ENCODE measurements around the gene ZDHHC22. TPM values are rescaled to one million over a fixed set of nuclear protein-coding genes. Genes with fewer than 3 reads are reported as not detected.

ZDHHC22 gene
- total RNA-seq, 1 donor, result not detected

- H3K36me3 ChIP-seq (ENCODE audit: insufficient read depth, low read length), result no peaks in the 10 kb centered on the region
- no peak overlapping the region for H3K4me3 ChIP-seq (ENCODE audit: insufficient read depth, low read length)
- no peak overlapping the region for H3K27ac ChIP-seq (ENCODE audit: low read depth, low read length)
- TF ChIP-seq CTCF (IDR thresholded peaks at IDR 0.05; ENCODE audit: extremely low read depth, low read depth, low read length), result no peak
- H2AFZ ChIP-seq (ENCODE audit: low read length), result no peak overlapping the region
- no peaks in the 10 kb centered on the region for H3K79me2 ChIP-seq (ENCODE audit: insufficient read depth, low read length)
- no peaks in the 10 kb centered on the region for H3K9me3 ChIP-seq (ENCODE audit: low read depth, low read length)
- no peaks in the 10 kb centered on the region for H4K20me1 ChIP-seq (ENCODE audit: insufficient read depth, low read length)
- peaks cover 25% of the 10 kb centered on the region for H3K27me3 ChIP-seq (ENCODE audit: insufficient read depth, low read length)
- H3K4me1 ChIP-seq (ENCODE audit: insufficient read depth, low read length), result no peaks in the 10 kb centered on the region
- no peak overlapping the region for H3K4me2 ChIP-seq (ENCODE audit: insufficient read depth, low read length)
- DNase-seq (ENCODE audit: insufficient read length, low spot score, missing footprints), result no peak
These were observed 42.3 kb upstream of the ZDHHC22 start for GRCh38 chr14:77183896-77184295.

- no peaks in the 10 kb centered on the region for H4K20me1 ChIP-seq (ENCODE audit: insufficient read depth, low read length)
- no peaks in the 10 kb centered on the region for H3K79me2 ChIP-seq (ENCODE audit: insufficient read depth, low read length)
- H3K9me3 ChIP-seq (ENCODE audit: low read depth, low read length), result no peaks in the 10 kb centered on the region
- no peak for TF ChIP-seq CTCF (IDR thresholded peaks at IDR 0.05; ENCODE audit: extremely low read depth, low read depth, low read length)
- no peak for DNase-seq (ENCODE audit: insufficient read length, low spot score, missing footprints)
- H3K36me3 ChIP-seq (ENCODE audit: insufficient read depth, low read length), result no peaks in the 10 kb centered on the region
- peaks cover 21% of the 10 kb centered on the region for H3K27me3 ChIP-seq (ENCODE audit: insufficient read depth, low read length)
- no peak within 1 kb of the TSS for H2AFZ ChIP-seq (ENCODE audit: low read length)
- H3K4me3 ChIP-seq (ENCODE audit: insufficient read depth, low read length), result no peak within 1 kb of the TSS
- H3K4me1 ChIP-seq (ENCODE audit: insufficient read depth, low read length), result no peaks in the 10 kb centered on the region
- H3K27ac ChIP-seq (ENCODE audit: low read depth, low read length), result no peak within 1 kb of the TSS
- no peak within 1 kb of the TSS for H3K4me2 ChIP-seq (ENCODE audit: insufficient read depth, low read length)
These were observed 40.2 kb upstream of the ZDHHC22 start, which contains the start of gene TMEM63C for GRCh38 chr14:77181603-77182437. Gene TMEM63C, plus strand, starts transcription at chr14:77181798. Its CDS starts 37,016 bp downstream, at chr14:77218814.

- no peaks in the 10 kb centered on the region for H4K20me1 ChIP-seq (ENCODE audit: insufficient read depth, low read length)
- peaks cover 21% of the 10 kb centered on the region for H3K27me3 ChIP-seq (ENCODE audit: insufficient read depth, low read length)
- no peak overlapping the region for H2AFZ ChIP-seq (ENCODE audit: low read length)
- H3K4me3 ChIP-seq (ENCODE audit: insufficient read depth, low read length), result no peak overlapping the region
- no peak for TF ChIP-seq CTCF (IDR thresholded peaks at IDR 0.05; ENCODE audit: extremely low read depth, low read depth, low read length)
- DNase-seq (ENCODE audit: insufficient read length, low spot score, missing footprints), result no peak
- H3K9me3 ChIP-seq (ENCODE audit: low read depth, low read length), result no peaks in the 10 kb centered on the region
- H3K4me1 ChIP-seq (ENCODE audit: insufficient read depth, low read length), result no peaks in the 10 kb centered on the region
- no peak overlapping the region for H3K4me2 ChIP-seq (ENCODE audit: insufficient read depth, low read length)
- H3K27ac ChIP-seq (ENCODE audit: low read depth, low read length), result no peak overlapping the region
- H3K79me2 ChIP-seq (ENCODE audit: insufficient read depth, low read length), result no peaks in the 10 kb centered on the region
- no peaks in the 10 kb centered on the region for H3K36me3 ChIP-seq (ENCODE audit: insufficient read depth, low read length)
These were observed 39.4 kb upstream of the ZDHHC22 start for GRCh38 chr14:77180726-77181602.

- no peaks in the 10 kb centered on the region for H3K9me3 ChIP-seq (ENCODE audit: low read depth, low read length)
- no peak overlapping the region for H3K4me2 ChIP-seq (ENCODE audit: insufficient read depth, low read length)
- H3K79me2 ChIP-seq (ENCODE audit: insufficient read depth, low read length), result no peaks in the 10 kb centered on the region
- no peaks in the 10 kb centered on the region for H4K20me1 ChIP-seq (ENCODE audit: insufficient read depth, low read length)
- TF ChIP-seq CTCF (IDR thresholded peaks at IDR 0.05; ENCODE audit: extremely low read depth, low read depth, low read length), result no peak
- no peaks in the 10 kb centered on the region for H3K36me3 ChIP-seq (ENCODE audit: insufficient read depth, low read length)
- peaks cover 21% of the 10 kb centered on the region for H3K27me3 ChIP-seq (ENCODE audit: insufficient read depth, low read length)
- no peak overlapping the region for H3K27ac ChIP-seq (ENCODE audit: low read depth, low read length)
- H2AFZ ChIP-seq (ENCODE audit: low read length), result no peak overlapping the region
- peaks cover 4% of the 10 kb centered on the region for H3K4me1 ChIP-seq (ENCODE audit: insufficient read depth, low read length)
- no peak overlapping the region for H3K4me3 ChIP-seq (ENCODE audit: insufficient read depth, low read length)
- no peak for DNase-seq (ENCODE audit: insufficient read length, low spot score, missing footprints)
These were observed 37.1 kb upstream of the ZDHHC22 start for GRCh38 chr14:77178656-77179055.

All from osteoblast (primary cell).